Measurements from ENCODE around the gene KNCN. TPM values are rescaled to one million over a fixed set of nuclear protein-coding genes. Genes with fewer than 3 reads are reported as not detected.

The KNCN gene
- polyA plus RNA-seq, 3 donors, result not detected

DNA sequence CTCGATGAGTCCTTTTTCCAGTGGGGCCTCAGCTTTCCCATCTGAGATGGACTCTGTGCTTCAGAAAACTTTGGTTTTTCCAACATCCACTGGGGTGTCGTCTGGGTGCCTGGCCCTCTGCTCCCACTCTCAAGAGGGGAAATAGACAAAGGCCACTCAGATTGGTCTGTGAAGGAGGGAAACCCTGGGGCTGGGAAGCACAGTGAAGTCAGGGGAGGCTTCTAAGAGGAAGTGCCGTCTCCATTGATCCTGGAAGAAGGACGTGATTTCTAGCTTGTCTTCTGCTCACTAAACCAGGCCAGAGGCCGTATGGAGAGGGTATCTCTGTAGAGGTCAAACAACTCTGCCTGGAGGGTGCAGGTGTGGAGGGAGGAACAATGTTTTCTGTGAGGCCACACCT is 5.2 kb downstream of the KNCN start:
- no peak for DNase-seq (ENCODE audit: low read depth in 3 of 3, low spot score in 2 of 3)

DNA sequence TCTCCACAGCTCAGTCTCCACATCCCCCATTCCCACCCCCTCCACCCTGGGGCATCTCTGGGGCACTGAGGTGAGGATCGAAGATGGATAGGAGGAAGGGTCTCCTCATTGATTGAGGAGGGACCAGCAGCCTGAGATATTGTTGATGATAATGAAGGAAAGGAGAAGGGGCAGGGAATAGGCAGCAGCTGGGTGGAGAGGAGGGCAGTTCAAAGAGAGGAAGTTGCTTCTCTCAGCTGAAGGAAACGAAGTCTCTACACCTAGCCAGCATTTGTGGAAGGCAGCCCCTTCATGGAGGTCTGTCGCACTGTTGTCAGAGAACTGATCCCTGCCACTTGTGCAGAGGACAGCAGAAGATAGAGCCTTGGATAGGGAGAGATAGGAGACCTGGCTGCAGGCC is 5.7 kb downstream of the KNCN start:
- DNase-seq (ENCODE audit: low read depth in 3 of 3, low spot score in 2 of 3), result no peak

DNA sequence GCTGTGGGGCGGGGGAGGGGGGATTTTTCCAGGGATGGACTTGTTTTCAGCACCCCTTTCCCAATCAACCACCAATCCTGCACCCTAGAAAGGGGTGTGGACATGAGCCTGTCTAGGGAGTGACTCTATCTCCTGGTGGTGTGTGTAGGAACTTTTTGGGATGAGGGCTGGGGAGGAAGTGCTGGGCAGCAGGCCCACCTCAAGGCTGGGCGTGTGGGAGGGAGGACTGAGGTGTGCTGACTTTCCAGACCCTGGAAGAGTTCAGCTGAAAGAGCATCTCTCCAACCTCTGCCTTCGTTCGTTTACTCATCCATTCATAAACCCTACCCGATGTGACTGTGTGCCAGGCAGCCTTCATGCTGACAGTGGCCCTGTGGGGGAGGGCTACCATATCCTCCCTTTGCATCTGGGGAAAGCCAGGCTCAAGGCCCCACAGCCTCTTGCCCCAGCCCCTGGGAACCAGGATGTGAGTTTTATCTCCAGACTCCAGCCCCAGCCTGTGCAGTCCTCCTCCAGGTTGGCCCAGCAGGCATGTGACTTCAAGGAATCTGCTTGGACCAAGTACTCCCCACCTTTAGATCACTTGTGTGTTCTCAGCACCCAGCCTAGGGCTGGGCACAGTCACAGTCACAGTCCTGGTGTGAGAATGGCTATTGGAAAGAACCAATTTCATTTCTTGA is 6.7 kb downstream of the KNCN start:
- no peak for DNase-seq (ENCODE audit: low read depth in 3 of 3, low spot score in 2 of 3)

DNA sequence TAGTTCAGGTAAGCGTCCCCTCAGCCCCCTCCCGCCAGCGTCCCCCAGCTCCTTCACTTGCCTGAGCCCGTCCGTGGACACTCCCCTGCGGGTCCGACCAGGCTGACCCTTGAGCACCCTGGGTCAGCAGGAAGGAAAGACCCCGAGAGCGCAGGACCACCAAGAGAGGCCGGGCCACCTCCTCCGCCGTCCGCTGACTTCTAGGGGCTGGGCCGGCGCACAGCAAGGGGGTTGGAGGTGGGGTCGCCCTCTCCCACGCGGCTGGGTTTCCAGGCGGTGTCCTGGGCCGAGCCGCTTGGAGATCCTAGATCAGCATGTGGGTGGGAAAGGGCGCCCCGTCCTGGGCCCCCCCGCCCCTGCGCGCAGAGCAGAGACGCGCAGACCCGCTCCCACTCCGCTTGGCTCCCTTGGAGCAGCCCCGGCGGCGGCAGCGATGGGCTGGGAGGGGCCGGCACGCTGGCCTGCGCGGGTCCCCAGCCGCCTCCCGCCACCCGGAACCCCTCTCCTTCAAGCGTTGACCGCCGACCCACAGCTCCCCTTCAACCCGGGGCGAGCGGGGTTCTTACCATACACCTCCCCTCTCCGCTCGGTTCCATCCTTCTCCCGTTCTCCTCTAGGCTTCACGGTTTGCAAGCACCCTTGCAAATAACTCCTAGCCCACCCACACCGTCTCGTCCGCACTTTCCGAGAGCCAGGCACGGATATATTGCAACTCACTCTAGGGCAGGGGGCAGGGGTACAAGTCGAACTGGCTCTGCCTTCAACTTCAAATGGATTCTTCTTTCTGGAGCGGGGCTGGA is 7.5 kb downstream of the KNCN start:
- DNase-seq (ENCODE audit: low read depth in 3 of 3, low spot score in 2 of 3), result no peak

- DNase-seq (ENCODE audit: low read depth in 3 of 3, low spot score in 2 of 3), result no peak
These were observed 8.1 kb downstream of the KNCN start for GRCh38 chr1:46543382-46543760.

DNA sequence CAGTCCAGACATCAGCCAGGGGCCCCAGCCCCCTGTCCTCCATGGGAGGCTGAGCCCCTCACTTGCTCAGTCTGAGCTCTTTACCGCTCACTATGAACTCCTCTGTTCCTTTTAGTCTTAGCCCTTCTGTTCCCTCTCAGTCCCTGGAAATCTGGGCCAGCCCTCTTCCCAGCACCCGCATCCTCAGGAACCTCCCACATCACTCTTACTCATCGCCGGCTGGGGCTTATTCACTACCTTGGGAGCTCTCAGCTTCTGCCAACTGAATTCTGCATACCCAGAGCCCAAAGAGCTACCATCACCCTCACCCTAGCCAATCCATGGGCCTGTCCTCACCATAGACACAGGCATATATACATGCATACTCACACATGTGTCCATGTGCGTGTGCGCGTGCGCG is 11.5 kb downstream of the KNCN start:
- no peak for DNase-seq (ENCODE audit: low read depth in 3 of 3, low spot score in 2 of 3)

- DNase-seq (ENCODE audit: low read depth in 3 of 3, low spot score in 2 of 3), result no peak
These were observed 13.3 kb downstream of the KNCN start for GRCh38 chr1:46538147-46538546.

GRCh38 chr1:46537651-46538050 is 13.8 kb downstream of the KNCN start:
- DNase-seq (ENCODE audit: low read depth in 3 of 3, low spot score in 2 of 3), result no peak

- DNase-seq (ENCODE audit: low read depth in 3 of 3, low spot score in 2 of 3), result no peak
These were observed 14.9 kb downstream of the KNCN start for GRCh38 chr1:46536527-46536926.

- DNase-seq (ENCODE audit: low read depth in 3 of 3, low spot score in 2 of 3), result no peak
These were observed 16.4 kb downstream of the KNCN start for GRCh38 chr1:46535063-46535462.

GRCh38 chr1:46533179-46533864 is 18.1 kb downstream of the KNCN start:
- DNase-seq (ENCODE audit: low read depth in 3 of 3, low spot score in 2 of 3), result no peak

- no peak for DNase-seq (ENCODE audit: low read depth in 3 of 3, low spot score in 2 of 3)
These were observed 18.8 kb downstream of the KNCN start for GRCh38 chr1:46532498-46533178.

- DNase-seq (ENCODE audit: low read depth in 3 of 3, low spot score in 2 of 3), result no peak
These were observed 19.4 kb downstream of the KNCN start for GRCh38 chr1:46532095-46532494.

GRCh38 chr1:46530791-46531409 is 20.5 kb downstream of the KNCN start:
- no peak for DNase-seq (ENCODE audit: low read depth in 3 of 3, low spot score in 2 of 3)

GRCh38 chr1:46530311-46530710 is 21.1 kb downstream of the KNCN start:
- DNase-seq (ENCODE audit: low read depth in 3 of 3, low spot score in 2 of 3), result no peak

DNA sequence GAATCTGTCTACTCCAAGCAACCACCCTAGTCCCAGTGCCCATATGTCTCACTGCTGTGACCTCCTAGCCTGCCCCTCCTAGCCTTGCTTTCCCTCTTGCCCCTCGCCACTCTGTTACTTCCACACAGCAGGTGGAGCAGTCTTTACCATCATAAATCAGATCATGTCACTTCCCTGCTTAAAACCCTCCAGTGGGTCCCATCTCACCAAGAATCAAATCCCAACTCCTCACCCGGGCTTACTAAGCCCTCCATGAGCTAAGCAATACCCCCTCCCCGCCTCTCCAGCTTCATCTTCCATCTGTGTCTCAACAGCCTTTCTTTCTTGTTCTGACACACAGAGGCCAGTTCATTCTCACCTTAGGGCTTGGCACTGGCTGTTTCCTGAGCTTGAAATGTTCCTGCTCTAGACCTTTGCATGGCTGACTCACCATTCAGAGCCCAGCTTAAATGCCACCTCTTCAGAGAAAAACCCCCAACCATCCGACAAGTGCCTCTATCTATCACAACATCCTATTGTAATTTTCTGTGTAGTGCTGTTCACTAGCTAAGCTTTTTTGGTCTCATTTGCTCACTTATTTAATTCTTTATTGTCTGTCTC is 22.3 kb downstream of the KNCN start:
- no peak for DNase-seq (ENCODE audit: low read depth in 3 of 3, low spot score in 2 of 3)

GRCh38 chr1:46528297-46528955 is 23.0 kb downstream of the KNCN start:
- no peak for DNase-seq (ENCODE audit: low read depth in 3 of 3, low spot score in 2 of 3)

DNA sequence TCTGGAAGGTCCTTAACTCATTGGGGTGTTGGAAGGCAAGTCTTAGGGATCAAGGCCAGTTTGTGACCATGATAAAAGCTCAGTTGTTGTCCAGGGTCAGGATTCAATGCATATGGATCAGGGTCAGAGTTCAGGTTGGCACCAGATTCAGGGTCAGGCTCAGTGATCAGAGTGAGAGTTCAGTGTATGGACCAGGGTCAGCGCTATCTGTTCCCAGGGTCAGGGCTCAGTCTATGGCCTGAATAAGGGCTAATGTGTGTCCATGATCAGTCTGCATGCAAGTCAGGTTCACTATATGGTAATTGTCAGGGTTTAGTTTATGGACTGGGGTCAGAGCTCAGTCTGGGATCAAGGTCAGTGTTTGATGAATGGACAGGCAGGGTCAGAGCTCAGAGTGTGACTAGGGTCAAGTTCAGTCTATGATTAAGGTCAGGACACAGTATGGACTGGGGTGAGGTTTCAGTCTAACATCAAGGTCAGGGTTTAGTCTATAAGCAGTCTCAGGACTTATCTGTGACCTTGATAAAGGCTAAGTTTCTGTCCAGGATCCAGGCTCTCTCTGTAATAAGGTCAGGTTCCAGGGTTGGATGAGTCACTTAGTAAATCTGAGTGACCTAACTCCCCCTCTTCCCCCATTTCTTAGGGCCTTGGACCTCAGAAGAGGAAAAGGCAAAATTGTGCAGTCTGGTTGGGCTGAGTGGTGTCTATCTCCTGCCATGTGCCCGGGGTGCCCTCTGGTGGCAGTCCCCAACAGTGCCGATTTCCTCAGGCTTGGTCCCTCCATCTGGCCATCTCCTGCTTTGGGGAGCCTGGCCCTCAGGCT is 23.8 kb downstream of the KNCN start:
- DNase-seq (ENCODE audit: low read depth in 3 of 3, low spot score in 2 of 3), result no peak

DNA sequence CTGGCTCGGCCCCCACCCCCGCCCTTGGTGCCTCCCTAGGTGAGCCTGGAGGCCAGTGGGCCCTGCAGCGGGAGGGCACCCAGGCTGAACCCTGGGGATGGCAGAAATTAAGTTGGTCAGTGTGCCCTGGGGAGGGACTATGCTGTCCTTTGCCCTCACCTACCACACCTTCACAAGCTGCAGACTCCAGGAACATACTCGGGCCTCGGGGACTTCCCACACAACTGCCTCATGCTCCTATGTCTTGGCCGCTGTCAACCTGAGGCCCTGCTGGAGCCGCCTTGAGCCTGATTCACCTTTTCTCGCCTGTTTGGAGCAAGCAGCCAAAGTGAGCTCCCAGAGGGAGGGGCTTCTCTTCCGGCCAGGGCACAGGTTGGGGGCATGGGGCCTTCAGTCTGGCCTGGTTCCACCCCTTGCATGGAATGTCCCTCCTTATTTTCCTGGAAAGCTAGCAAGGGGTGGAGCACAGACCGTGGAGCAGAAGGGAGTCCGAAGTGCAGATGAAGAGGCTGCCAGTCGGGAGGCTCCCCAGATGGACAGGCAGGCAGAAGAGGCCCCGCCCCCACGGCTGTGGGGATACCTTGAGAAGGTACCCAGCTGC is 24.7 kb downstream of the KNCN start:
- DNase-seq (ENCODE audit: low read depth in 3 of 3, low spot score in 2 of 3), result no peak

All from right renal cortex interstitium (tissue), 3 donors.